ENCODE data around the gene DNM3. TPM values are rescaled to one million over a fixed set of nuclear protein-coding genes. Genes with fewer than 3 reads are reported as not detected.

Gene DNM3
- total RNA-seq, 1 experiment from 2014 or later, result 0.71 TPM

DNA sequence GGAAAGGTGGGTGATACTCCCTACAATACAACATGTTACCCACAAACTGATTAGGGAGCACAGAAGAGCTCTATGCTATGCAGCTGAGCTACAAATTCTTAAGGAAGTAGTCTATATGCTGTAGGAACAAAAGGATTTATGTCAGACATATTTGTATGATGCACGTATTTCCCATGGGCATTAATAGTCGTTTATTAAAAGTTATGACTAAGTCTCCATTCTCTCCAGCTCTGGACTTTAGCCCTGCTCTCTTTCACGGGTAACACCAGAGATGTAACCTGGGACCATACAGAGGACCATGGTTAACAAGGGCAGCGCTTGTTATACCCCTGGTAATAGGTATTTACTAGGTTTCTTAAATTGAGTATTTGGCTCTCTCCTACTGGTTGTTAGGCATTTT, 411.0 kb downstream of the DNM3 start:
- ChIA-PET CTCF (no interaction called here), POLR2A (ENCODE audit: low non-redundant PET) (no interaction called here)
- Histone ChIP-seq H3K27me3 (replicated peaks; ENCODE audit: insufficient read depth, low read depth, low read length, poor library complexity) (no peaks in the 10 kb centered on the region), H3K4me1 (ENCODE audit: insufficient read depth, low read length, poor library complexity, severe bottlenecking) (peaks cover 8% of the 10 kb centered on the region), H3K27ac (ENCODE audit: low read depth, low read length, poor library complexity, severe bottlenecking) (no peak overlapping the region), H3K9me3 (ENCODE audit: low read depth, low read length, poor library complexity, severe bottlenecking) (no peaks in the 10 kb centered on the region), H3K36me3 (ENCODE audit: insufficient read depth, low read length, poor library complexity, severe bottlenecking) (no peaks in the 10 kb centered on the region), H3K4me3 (ENCODE audit: low read depth, low read length, poor library complexity, severe bottlenecking) (no peak overlapping the region)
- TF ChIP-seq EZH2 (IDR thresholded peaks at IDR 0.05; ENCODE audit: borderline replicate concordance, low read depth, low read length, poor library complexity, severe bottlenecking), result no peak
- TF ChIP-seq, protein P1, sequence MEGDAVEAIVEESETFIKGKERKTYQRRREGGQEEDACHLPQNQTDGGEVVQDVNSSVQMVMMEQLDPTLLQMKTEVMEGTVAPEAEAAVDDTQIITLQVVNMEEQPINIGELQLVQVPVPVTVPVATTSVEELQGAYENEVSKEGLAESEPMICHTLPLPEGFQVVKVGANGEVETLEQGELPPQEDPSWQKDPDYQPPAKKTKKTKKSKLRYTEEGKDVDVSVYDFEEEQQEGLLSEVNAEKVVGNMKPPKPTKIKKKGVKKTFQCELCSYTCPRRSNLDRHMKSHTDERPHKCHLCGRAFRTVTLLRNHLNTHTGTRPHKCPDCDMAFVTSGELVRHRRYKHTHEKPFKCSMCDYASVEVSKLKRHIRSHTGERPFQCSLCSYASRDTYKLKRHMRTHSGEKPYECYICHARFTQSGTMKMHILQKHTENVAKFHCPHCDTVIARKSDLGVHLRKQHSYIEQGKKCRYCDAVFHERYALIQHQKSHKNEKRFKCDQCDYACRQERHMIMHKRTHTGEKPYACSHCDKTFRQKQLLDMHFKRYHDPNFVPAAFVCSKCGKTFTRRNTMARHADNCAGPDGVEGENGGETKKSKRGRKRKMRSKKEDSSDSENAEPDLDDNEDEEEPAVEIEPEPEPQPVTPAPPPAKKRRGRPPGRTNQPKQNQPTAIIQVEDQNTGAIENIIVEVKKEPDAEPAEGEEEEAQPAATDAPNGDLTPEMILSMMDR (conservative IDR thresholded peaks at IDR 0.05; ENCODE audit: low read depth, low read length), result no peak
- intact Hi-C loops (cut with micrococcal nuclease; ENCODE audit: unreplicated experiment), result no loop called here
- no peak for DNase-seq (ENCODE audit: low spot score)
- no TSS peak for BruUV-seq (replicated peaks)

- no peaks in the 10 kb centered on the region for H3K27me3 ChIP-seq (replicated peaks; ENCODE audit: insufficient read depth, low read depth, low read length, poor library complexity)
- CTCF ChIA-PET, result no interaction called here
- H3K9me3 ChIP-seq (ENCODE audit: low read depth, low read length, poor library complexity, severe bottlenecking), result no peaks in the 10 kb centered on the region
- no peak for DNase-seq (ENCODE audit: low spot score)
- H3K36me3 ChIP-seq (ENCODE audit: insufficient read depth, low read length, poor library complexity, severe bottlenecking), result no peaks in the 10 kb centered on the region
- H3K27ac ChIP-seq (ENCODE audit: low read depth, low read length, poor library complexity, severe bottlenecking), result no peak overlapping the region
- intact Hi-C loops (cut with micrococcal nuclease; ENCODE audit: unreplicated experiment), result no loop called here
- no TSS peak for BruUV-seq (replicated peaks)
- TF ChIP-seq EZH2 (IDR thresholded peaks at IDR 0.05; ENCODE audit: borderline replicate concordance, low read depth, low read length, poor library complexity, severe bottlenecking), result no peak
- TF ChIP-seq, protein P1 (conservative IDR thresholded peaks at IDR 0.05; ENCODE audit: low read depth, low read length), result no peak
- no peak overlapping the region for H3K4me3 ChIP-seq (ENCODE audit: low read depth, low read length, poor library complexity, severe bottlenecking)
- POLR2A ChIA-PET (ENCODE audit: low non-redundant PET), result no interaction called here
- peaks cover 8% of the 10 kb centered on the region for H3K4me1 ChIP-seq (ENCODE audit: insufficient read depth, low read length, poor library complexity, severe bottlenecking)
Observed at GRCh38 chr1:172252958-172253357, 411.7 kb downstream of the DNM3 start.

DNA sequence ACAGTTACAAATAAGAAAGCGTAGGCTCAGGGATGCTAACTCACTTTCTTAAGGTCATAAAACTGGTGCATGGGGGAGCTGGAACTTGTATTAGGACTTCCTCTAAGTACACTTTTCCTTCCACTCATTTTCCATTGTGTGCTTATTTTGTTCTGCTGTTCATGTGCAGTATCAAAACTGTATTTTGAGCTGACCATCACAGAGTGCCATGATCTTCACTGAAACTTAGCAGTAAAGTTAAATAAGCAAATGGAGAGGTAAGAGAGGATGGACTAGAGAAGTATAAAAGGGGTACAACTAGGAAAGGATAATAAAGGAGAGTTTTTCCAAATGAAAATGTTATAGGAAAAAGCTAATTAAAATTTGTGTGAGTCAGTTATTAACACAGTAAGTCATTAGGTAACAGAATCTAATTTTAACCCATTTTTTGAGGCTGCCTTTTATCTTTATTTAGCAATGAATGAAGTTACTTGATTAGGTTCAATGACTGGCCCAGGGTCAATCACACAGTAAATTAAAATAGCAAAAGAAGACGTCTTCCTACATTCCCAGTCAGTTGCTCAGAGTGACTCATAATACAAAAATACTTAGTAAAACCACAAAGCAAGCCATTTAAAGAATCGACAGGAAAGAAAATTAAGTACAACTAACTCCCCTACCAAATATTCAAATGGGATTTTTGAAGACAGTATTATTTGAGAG, 413.4 kb downstream of the DNM3 start:
- H3K9me3 ChIP-seq (ENCODE audit: low read depth, low read length, poor library complexity, severe bottlenecking), result no peaks in the 10 kb centered on the region
- ChIA-PET CTCF (no interaction called here), POLR2A (ENCODE audit: low non-redundant PET) (interaction anchor here (0.7 kb wide), 1 partner anchor 239 kb away, joined by 3 read pairs; no protein-coding TSS in a partner anchor)
- H3K27ac ChIP-seq (ENCODE audit: low read depth, low read length, poor library complexity, severe bottlenecking), result no peak overlapping the region
- no peaks in the 10 kb centered on the region for H3K27me3 ChIP-seq (replicated peaks; ENCODE audit: insufficient read depth, low read depth, low read length, poor library complexity)
- H3K4me1 ChIP-seq (ENCODE audit: insufficient read depth, low read length, poor library complexity, severe bottlenecking), result peaks cover 8% of the 10 kb centered on the region
- no peaks in the 10 kb centered on the region for H3K36me3 ChIP-seq (ENCODE audit: insufficient read depth, low read length, poor library complexity, severe bottlenecking)
- DNase-seq (ENCODE audit: low spot score), result peak; percentile 67
- TF ChIP-seq, protein P1 (conservative IDR thresholded peaks at IDR 0.05; ENCODE audit: low read depth, low read length), result no peak
- no peak for TF ChIP-seq EZH2 (IDR thresholded peaks at IDR 0.05; ENCODE audit: borderline replicate concordance, low read depth, low read length, poor library complexity, severe bottlenecking)
- H3K4me3 ChIP-seq (ENCODE audit: low read depth, low read length, poor library complexity, severe bottlenecking), result no peak overlapping the region
- intact Hi-C loops (cut with micrococcal nuclease; ENCODE audit: unreplicated experiment), result no loop called here
- BruUV-seq (replicated peaks), result no TSS peak

Data from A673 (cell line).